HFF-Myc (cell line): ENCODE data around the gene LACTB.
A peak's percentile ranks its signal among the peaks of the same experiment; 100 is the strongest.

ENCODE experiments used
- DNase-seq: peaks from one replicate; pipeline ENCODE4 v3.0.0-alpha.2; 2011; ENCODE audit warnings: low read depth; ENCODE audit errors: extremely low read depth
- H3K4me3 ChIP-seq: replicated peaks from 2 replicates; pipeline ENCODE4 v1.5.1; 2011; ENCODE audit warnings: low read depth, mild to moderate bottlenecking, control low read depth, low read length
- TF ChIP-seq, protein P1 (sequence below): IDR thresholded peaks from 2 replicates; pipeline ENCODE4 v1.5.1; 2012; ENCODE audit warnings: mild to moderate bottlenecking, low read depth, low read length, control low read depth; ENCODE audit errors: missing control alignments

Gene LACTB

DNA sequence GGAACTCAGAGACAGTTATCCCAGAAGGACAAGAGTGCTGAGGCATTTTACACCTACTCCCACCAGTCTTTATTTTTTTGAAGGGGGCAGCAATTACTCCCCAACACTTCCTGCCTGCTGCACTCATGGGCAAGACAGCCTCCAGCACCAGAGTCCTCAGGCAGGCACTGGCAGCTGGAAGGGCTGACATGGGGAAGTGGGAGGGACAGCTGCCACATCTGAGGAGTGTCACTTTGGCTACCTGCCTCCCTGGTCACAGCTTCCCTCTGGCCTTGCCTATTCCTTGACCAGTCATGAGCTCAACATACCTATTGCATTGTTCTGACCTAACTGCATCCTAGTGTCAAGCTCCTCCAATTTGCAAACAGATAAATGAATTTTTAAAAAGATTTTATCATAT is 10.2 kb upstream of the LACTB start:
- TF ChIP-seq, protein P1, sequence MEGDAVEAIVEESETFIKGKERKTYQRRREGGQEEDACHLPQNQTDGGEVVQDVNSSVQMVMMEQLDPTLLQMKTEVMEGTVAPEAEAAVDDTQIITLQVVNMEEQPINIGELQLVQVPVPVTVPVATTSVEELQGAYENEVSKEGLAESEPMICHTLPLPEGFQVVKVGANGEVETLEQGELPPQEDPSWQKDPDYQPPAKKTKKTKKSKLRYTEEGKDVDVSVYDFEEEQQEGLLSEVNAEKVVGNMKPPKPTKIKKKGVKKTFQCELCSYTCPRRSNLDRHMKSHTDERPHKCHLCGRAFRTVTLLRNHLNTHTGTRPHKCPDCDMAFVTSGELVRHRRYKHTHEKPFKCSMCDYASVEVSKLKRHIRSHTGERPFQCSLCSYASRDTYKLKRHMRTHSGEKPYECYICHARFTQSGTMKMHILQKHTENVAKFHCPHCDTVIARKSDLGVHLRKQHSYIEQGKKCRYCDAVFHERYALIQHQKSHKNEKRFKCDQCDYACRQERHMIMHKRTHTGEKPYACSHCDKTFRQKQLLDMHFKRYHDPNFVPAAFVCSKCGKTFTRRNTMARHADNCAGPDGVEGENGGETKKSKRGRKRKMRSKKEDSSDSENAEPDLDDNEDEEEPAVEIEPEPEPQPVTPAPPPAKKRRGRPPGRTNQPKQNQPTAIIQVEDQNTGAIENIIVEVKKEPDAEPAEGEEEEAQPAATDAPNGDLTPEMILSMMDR: no peak
- no peak overlapping the region for H3K4me3 ChIP-seq
- no peak for DNase-seq

DNA sequence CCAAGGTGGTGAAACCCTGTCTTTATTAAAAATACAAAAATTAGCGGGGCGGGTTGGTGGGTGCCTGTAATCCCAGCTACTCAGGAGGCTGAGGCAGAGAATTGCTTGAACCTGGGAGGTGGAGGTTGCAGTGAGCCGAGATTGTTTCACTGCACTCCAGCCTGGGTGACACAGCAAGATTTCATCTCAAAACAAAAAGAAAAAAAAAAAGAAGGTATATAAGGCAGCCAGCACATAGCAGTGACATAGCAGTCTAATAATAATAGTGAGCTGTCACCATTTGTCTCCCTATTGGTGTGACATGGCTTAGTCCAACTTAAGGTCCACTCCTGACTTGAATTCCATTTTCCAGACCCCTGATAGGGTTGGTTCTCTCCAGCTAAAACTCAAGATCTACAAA is 8.8 kb upstream of the LACTB start:
- DNase-seq: no peak
- TF ChIP-seq, protein P1: no peak
- H3K4me3 ChIP-seq: no peak overlapping the region

DNA sequence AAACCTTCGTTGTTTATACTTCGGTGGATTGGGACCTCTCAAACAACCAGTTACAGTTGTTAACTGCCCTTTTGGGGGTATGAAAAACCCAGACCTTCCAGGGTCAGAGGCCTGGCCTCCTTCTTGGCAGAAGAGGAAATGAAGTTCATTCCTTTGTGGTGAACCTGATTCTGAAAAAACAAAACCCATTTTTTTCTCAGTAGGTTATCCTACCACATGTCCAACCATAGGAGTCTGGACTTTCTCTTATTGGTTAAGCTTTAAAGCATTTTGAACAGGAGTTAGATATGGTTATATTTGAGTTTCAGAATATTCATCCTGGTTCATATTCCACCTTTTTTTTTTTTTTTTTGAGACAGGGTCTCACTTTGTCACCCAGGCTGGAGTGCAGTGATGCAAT is 7.2 kb upstream of the LACTB start:
- no peak for DNase-seq
- TF ChIP-seq, protein P1: no peak
- H3K4me3 ChIP-seq: no peak overlapping the region

DNA sequence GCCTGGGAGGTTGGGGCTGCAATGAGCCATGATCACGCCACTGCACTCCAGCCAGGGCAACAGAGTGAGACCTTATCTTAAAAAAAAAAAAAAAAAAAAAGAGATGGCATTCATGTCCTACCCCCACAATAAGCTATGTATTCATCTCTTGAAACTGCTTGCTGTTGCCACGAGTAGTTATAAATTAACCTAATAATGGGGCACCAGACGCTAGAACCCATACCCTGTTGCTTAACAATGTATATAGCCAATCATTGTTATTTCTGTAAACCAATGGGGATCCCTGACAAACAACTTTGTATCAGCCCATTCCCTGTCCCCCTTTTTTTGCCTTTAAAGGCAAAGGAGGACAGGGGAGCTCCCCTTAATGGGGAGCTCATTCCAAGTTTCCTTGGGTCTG is 2.8 kb upstream of the LACTB start:
- TF ChIP-seq, protein P1: no peak
- no peak overlapping the region for H3K4me3 ChIP-seq
- no peak for DNase-seq

DNA sequence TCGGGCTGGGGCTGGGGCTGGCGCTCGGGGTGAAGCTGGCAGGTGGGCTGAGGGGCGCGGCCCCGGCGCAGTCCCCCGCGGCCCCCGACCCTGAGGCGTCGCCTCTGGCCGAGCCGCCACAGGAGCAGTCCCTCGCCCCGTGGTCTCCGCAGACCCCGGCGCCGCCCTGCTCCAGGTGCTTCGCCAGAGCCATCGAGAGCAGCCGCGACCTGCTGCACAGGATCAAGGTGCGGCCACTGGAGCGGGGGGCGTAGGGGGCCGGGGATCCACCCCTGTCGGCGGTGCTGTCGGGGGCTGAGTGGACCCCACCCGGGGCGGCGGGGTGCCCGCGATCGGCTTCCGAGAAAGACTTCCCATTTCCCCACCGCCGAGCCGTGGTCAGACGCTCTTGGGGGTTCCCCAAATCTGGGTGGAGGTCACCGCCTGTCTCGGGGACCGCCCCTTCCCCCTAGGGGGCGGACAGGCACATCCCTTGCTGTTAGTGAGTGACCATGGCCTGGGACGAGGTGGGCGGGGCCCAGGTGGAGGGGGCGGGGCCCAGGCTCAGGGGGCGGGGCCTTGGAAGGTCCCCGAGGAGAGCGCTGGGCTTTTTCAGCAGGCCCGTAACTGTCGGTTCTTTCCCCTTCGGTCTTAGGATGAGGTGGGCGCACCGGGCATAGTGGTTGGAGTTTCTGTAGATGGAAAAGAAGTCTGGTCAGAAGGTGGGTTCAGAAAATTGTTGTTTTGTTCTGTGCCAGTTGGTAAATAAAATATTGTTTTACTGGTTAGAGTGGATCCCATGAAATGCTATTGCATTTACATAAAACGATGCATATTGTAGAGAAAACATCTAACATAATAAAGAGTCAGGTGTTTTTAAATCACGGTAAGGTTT is 578 bp downstream of the LACTB start:
- no peak for DNase-seq
- peak overlapping the region; percentile 79 for H3K4me3 ChIP-seq
- TF ChIP-seq, protein P1: no peak

DNA sequence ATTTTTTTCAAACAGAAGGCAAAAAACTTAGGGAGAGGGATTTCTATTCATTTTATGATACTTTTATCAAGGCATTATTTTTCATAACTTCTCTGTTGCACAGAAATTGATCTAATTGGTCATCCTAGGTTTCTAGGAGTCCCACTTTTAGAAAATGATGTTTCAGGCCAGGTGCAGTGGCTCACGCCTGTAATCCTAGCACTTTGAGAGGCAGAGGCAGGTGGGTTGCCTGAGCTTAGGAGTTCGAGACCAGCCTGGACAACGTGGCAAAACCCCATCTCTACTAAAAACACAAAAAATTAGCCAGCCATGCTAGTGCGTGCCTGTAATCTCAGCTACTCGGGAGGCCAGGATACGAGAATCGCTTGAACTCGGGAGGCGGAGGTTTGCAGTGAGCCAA is 2.8 kb downstream of the LACTB start:
- no peak for DNase-seq
- TF ChIP-seq, protein P1: no peak
- no peak overlapping the region for H3K4me3 ChIP-seq
